GM10248 (cell line): ENCODE data around the gene HYOU1.

ENCODE experiments used
- CTCF ChIA-PET: fragments of 300-600 bp; sonication (Branson Sonifier 250); formaldehyde crosslinking; extraction: SDS; loops from one replicate; lab custom pipeline; 2021; ENCODE audit warnings: antibody characterized with exemption; lab: Yijun Ruan, JAX
- POLR2A ChIA-PET: fragments of 350-650 bp; sonication (Branson Sonifier 250); formaldehyde crosslinking; extraction: SDS; loops from one replicate; lab custom pipeline; 2020; ENCODE audit warnings: antibody characterized with exemption; lab: Yijun Ruan, JAX
- DNase-seq: peaks from one replicate; pipeline ENCODE4 v3.0.0; 2012; ENCODE audit errors: extremely low spot score
- CTCF ChIP-seq: IDR thresholded peaks from 2 replicates; pipeline ENCODE4 v1.5.1; 2012; ENCODE audit warnings: mild to moderate bottlenecking, low read depth; ENCODE audit errors: extremely low read depth, missing control alignments, control extremely low read depth

The HYOU1 gene

GRCh38 chr11:119049081-119049480 lies 7.9 kb downstream of the HYOU1 start:
- DNase-seq = no peak
- ChIA-PET POLR2A (interaction anchor here (0.6 kb wide), 1 partner anchor 18 kb away, joined by 3 read pairs; the partner anchor contains the start of gene VPS11), CTCF (interaction anchor here (1.2 to 2.4 kb wide), 4 partner anchors 13 to 29 kb away, joined by 3 to 9 read pairs (median 4); partner anchors contain the start of gene VPS11)
- no peak for TF ChIP-seq CTCF

GRCh38 chr11:119048644-119049043 lies 8.4 kb downstream of the HYOU1 start:
- DNase-seq = no peak
- ChIA-PET POLR2A (interaction anchor here (0.6 to 0.9 kb wide), 2 partner anchors 8 to 19 kb away, joined by 3 read pairs; partner anchors contain the start of gene VPS11), CTCF (interaction anchor here (1.2 to 2.4 kb wide), 5 partner anchors 9 to 30 kb away, joined by 3 to 10 read pairs (median 4); partner anchors contain the start of genes HYOU1 and VPS11)
- TF ChIP-seq CTCF = no peak

GRCh38 chr11:119047205-119047604 lies 9.8 kb downstream of the HYOU1 start:
- TF ChIP-seq CTCF = no peak
- ChIA-PET CTCF (interaction anchor here (0.9 to 5.6 kb wide), 7 partner anchors 10 to 275 kb away, joined by 3 to 47 read pairs (median 4); partner anchors contain the start of genes HYOU1, SLC37A4 and VPS11), POLR2A (interaction anchor here (0.5 to 1.7 kb wide), 3 partner anchors 9 to 332 kb away, joined by 5 read pairs; partner anchors contain the start of gene HYOU1)
- no peak for DNase-seq

- DNase-seq = no peak
- ChIA-PET CTCF (interaction anchor here (1.1 to 5.6 kb wide), 4 partner anchors 11 to 276 kb away, joined by 3 to 47 read pairs (median 7); partner anchors contain the start of genes HYOU1 and SLC37A4), POLR2A (interaction anchor here (0.5 to 1.7 kb wide), 3 partner anchors 10 to 269 kb away, joined by 5 read pairs; partner anchors contain the start of gene HYOU1)
- no peak for TF ChIP-seq CTCF
Observed at GRCh38 chr11:119046489-119046888, 10.5 kb downstream of the HYOU1 start.

- ChIA-PET CTCF (interaction anchor here (4.3 to 5.6 kb wide), 2 partner anchors 11 to 13 kb away, joined by 19 to 47 read pairs; partner anchors contain the start of genes HYOU1 and SLC37A4), POLR2A (interaction anchor here (1.2 kb wide), 1 partner anchor 57 kb away, joined by 4 read pairs; the partner anchor contains the start of gene DPAGT1)
- DNase-seq = no peak
- no peak for TF ChIP-seq CTCF
Observed at GRCh38 chr11:119044708-119045107, 12.3 kb downstream of the HYOU1 start.

GRCh38 chr11:119042927-119043326 lies 14.1 kb downstream of the HYOU1 start:
- TF ChIP-seq CTCF = no peak
- ChIA-PET CTCF (interaction anchor here (1.4 to 5.6 kb wide), 4 partner anchors 8 to 295 kb away, joined by 3 to 47 read pairs (median 14); partner anchors contain the start of genes HYOU1 and SLC37A4), POLR2A (interaction anchor here (1.4 kb wide), 1 partner anchor 25 kb away, joined by 4 read pairs; the partner anchor contains the start of gene VPS11)
- DNase-seq = no peak
